ENCODE data around the gene SDF2. TPM values are rescaled to one million over a fixed set of nuclear protein-coding genes. Genes with fewer than 3 reads are reported as not detected.

The SDF2 gene
- total and polyA plus RNA-seq, 9 of the 15 experiments (the other 6 are each of a cell fraction or from before 2014, with no cell fraction given), result 41.2 to 132 (median 65.6) TPM

GRCh38 chr17:28710861-28711722 lies 49.4 kb upstream of the SDF2 start (continued):
- TF ChIP-seq ZNF644 (tag; IDR thresholded peaks at IDR 0.05; ENCODE audit: low read depth) (no peak; the same call in 1 of the 2 replicates), NR2C2 (CRISPR knock-in tag; IDR thresholded peaks at IDR 0.05) (no peak), NR2C2 (tag; IDR thresholded peaks at IDR 0.05) (no peak; the same call in 1 of the 2 replicates), EP300 (IDR thresholded peaks at IDR 0.05; ENCODE audit: low read length) (no peak), NFATC3 (IDR thresholded peaks at IDR 0.05) (no peak), ESRRA (IDR thresholded peaks at IDR 0.05; ENCODE audit: borderline replicate concordance, low read depth) (0 out of 2 replicates have a peak, but pooled peaks have one; percentile 36), OTX1 (CRISPR knock-in tag; IDR thresholded peaks at IDR 0.05) (no peak), TCF7L2 (IDR thresholded peaks at IDR 0.05; ENCODE audit: low read depth, low read length) (no peak), KAT8 (IDR thresholded peaks at IDR 0.05; ENCODE audit: low read depth) (no peak), E2F6 (IDR thresholded peaks at IDR 0.05; ENCODE audit: borderline replicate concordance in 1 of 2, extremely low read depth in 1 of 2, insufficient read depth in 1 of 2, insufficient read length in 1 of 2, low read depth in 1 of 2, low read length in 1 of 2, poor library complexity in 1 of 2, severe bottlenecking in 1 of 2) (peak; percentile 96 to 98), FOXA1 (IDR thresholded peaks at IDR 0.05; ENCODE audit: borderline replicate concordance) (no peak), PTTG1 (tag; IDR thresholded peaks at IDR 0.05; ENCODE audit: low read depth) (no peak), POLR2AphosphoS5 (IDR thresholded peaks at IDR 0.05; ENCODE audit: control insufficient read depth, insufficient read depth, low read depth, low read length) (peak; percentile 78), NFIX (CRISPR knock-in tag; IDR thresholded peaks at IDR 0.05; ENCODE audit: low read depth) (no peak), MBD2 (IDR thresholded peaks at IDR 0.05; ENCODE audit: borderline replicate concordance, low read depth) (no peak; the same call in 1 of the 2 replicates), RBM25 (IDR thresholded peaks at IDR 0.05; ENCODE audit: low read depth, low read length, severe bottlenecking) (peak; percentile 87), SMAD3 (CRISPR knock-in tag; conservative IDR thresholded peaks at IDR 0.05) (no peak; the same call in 1 of the 2 replicates), TCF7 (IDR thresholded peaks at IDR 0.05; ENCODE audit: borderline replicate concordance) (no peak), XRCC5 (IDR thresholded peaks at IDR 0.05; ENCODE audit: low read depth, low read length) (no peak), PRPF4 (IDR thresholded peaks at IDR 0.05; ENCODE audit: insufficient read depth, low read depth, low read length, poor library complexity, severe bottlenecking) (no peak)
- TF ChIP-seq, protein P1, sequence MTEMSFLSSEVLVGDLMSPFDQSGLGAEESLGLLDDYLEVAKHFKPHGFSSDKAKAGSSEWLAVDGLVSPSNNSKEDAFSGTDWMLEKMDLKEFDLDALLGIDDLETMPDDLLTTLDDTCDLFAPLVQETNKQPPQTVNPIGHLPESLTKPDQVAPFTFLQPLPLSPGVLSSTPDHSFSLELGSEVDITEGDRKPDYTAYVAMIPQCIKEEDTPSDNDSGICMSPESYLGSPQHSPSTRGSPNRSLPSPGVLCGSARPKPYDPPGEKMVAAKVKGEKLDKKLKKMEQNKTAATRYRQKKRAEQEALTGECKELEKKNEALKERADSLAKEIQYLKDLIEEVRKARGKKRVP (CRISPR knock-in tag; IDR thresholded peaks at IDR 0.05), result 0 out of 2 replicates have a peak, but pooled peaks have one; percentile 35
- TF ChIP-seq, protein P2, sequence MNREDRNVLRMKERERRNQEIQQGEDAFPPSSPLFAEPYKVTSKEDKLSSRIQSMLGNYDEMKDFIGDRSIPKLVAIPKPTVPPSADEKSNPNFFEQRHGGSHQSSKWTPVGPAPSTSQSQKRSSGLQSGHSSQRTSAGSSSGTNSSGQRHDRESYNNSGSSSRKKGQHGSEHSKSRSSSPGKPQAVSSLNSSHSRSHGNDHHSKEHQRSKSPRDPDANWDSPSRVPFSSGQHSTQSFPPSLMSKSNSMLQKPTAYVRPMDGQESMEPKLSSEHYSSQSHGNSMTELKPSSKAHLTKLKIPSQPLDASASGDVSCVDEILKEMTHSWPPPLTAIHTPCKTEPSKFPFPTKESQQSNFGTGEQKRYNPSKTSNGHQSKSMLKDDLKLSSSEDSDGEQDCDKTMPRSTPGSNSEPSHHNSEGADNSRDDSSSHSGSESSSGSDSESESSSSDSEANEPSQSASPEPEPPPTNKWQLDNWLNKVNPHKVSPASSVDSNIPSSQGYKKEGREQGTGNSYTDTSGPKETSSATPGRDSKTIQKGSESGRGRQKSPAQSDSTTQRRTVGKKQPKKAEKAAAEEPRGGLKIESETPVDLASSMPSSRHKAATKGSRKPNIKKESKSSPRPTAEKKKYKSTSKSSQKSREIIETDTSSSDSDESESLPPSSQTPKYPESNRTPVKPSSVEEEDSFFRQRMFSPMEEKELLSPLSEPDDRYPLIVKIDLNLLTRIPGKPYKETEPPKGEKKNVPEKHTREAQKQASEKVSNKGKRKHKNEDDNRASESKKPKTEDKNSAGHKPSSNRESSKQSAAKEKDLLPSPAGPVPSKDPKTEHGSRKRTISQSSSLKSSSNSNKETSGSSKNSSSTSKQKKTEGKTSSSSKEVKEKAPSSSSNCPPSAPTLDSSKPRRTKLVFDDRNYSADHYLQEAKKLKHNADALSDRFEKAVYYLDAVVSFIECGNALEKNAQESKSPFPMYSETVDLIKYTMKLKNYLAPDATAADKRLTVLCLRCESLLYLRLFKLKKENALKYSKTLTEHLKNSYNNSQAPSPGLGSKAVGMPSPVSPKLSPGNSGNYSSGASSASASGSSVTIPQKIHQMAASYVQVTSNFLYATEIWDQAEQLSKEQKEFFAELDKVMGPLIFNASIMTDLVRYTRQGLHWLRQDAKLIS (CRISPR knock-in tag; IDR thresholded peaks at IDR 0.05), result no peak
